H9 (cell line): ENCODE measurements around the gene TMEM59L. TPM values are rescaled to one million over a fixed set of nuclear protein-coding genes. Genes with fewer than 3 reads are reported as not detected.

Experiments used
- DNase-seq: peaks from one replicate; pipeline ENCODE4 v3.0.0-alpha.2; 2017
- H2AFZ ChIP-seq: one replicate; pipeline ENCODE4 v1.6.1; 2013; ENCODE audit warnings: mild to moderate bottlenecking, low read length, control low read depth, moderate library complexity
- H2AK5ac ChIP-seq: 2 replicates; pipeline ENCODE4 v1.6.1; 2013; ENCODE audit warnings: low read length, control low read depth, mixed read lengths; ENCODE audit not compliant: insufficient read length
- H2BK120ac ChIP-seq: one replicate; pipeline ENCODE4 v1.6.1; 2013; ENCODE audit warnings: low read depth, mild to moderate bottlenecking, low read length, control low read depth, inconsistent platforms; ENCODE audit not compliant: poor library complexity, severe bottlenecking
- H2BK12ac ChIP-seq: 2 replicates; pipeline ENCODE4 v1.6.1; 2013; ENCODE audit warnings: low read length, control low read depth, mixed read lengths, low read depth; ENCODE audit not compliant: insufficient read length
- H2BK15ac ChIP-seq: 2 replicates; pipeline ENCODE4 v1.6.1; 2013; ENCODE audit warnings: low read depth, low read length, control low read depth
- H2BK20ac ChIP-seq: one replicate; pipeline ENCODE4 v1.6.1; 2013; ENCODE audit warnings: low read depth, mild to moderate bottlenecking, low read length, control low read depth, inconsistent platforms; ENCODE audit not compliant: poor library complexity, severe bottlenecking
- H2BK5ac ChIP-seq: 2 replicates; pipeline ENCODE4 v1.6.1; 2013; ENCODE audit warnings: low read length, control low read depth, mixed read lengths; ENCODE audit not compliant: insufficient read length
- H3K14ac ChIP-seq: 2 replicates; pipeline ENCODE4 v1.6.1; 2013; ENCODE audit warnings: low read length, control low read depth; ENCODE audit not compliant: insufficient read depth
- H3K18ac ChIP-seq: 2 replicates; pipeline ENCODE4 v1.6.1; 2013; ENCODE audit warnings: low read depth, mild to moderate bottlenecking, mixed read lengths, low read length, control low read depth; ENCODE audit not compliant: insufficient read length
- H3K23ac ChIP-seq: 2 replicates; pipeline ENCODE4 v1.6.1; 2013; ENCODE audit warnings: low read length, control low read depth, mixed read lengths, low read depth; ENCODE audit not compliant: insufficient read length
- H3K23me2 ChIP-seq: 2 replicates; pipeline ENCODE4 v1.6.1; 2013; ENCODE audit warnings: low read depth, mild to moderate bottlenecking, mixed read lengths, low read length, control low read depth; ENCODE audit not compliant: insufficient read length, poor library complexity, severe bottlenecking
- H3K27ac ChIP-seq: 2 replicates; pipeline ENCODE4 v1.5.1; 2013; ENCODE audit warnings: low read length, control low read depth, mixed read lengths, low read depth; ENCODE audit not compliant: insufficient read length
- H3K27me3 ChIP-seq: 2 replicates; pipeline ENCODE4 v1.6.1; 2013; ENCODE audit warnings: low read length, control low read depth, inconsistent platforms; ENCODE audit not compliant: insufficient read depth
- H3K4ac ChIP-seq: 2 replicates; pipeline ENCODE4 v1.6.1; 2013; ENCODE audit warnings: low read depth, mild to moderate bottlenecking, control low read depth, inconsistent platforms, low read length, moderate library complexity
- H3K4me1 ChIP-seq: 2 replicates; pipeline ENCODE4 v1.6.1; 2013; ENCODE audit warnings: low read length, control low read depth, inconsistent platforms; ENCODE audit not compliant: insufficient read depth
- H3K4me2 ChIP-seq: 2 replicates; pipeline ENCODE4 v1.6.1; 2013; ENCODE audit warnings: low read length, control low read depth, mixed read lengths; ENCODE audit not compliant: insufficient read length, insufficient read depth
- H3K56ac ChIP-seq: 2 replicates; pipeline ENCODE4 v1.6.1; 2013; ENCODE audit warnings: low read depth, mild to moderate bottlenecking, mixed read lengths, low read length, control low read depth; ENCODE audit not compliant: insufficient read length
- H3K79me1 ChIP-seq: 2 replicates; pipeline ENCODE4 v1.6.1; 2013; ENCODE audit warnings: low read depth, mild to moderate bottlenecking, moderate library complexity, low read length, control low read depth, inconsistent platforms; ENCODE audit not compliant: insufficient read depth, poor library complexity, severe bottlenecking
- H3K79me2 ChIP-seq: 2 replicates; pipeline ENCODE4 v1.6.1; 2013; ENCODE audit warnings: low read length, control low read depth, inconsistent platforms; ENCODE audit not compliant: insufficient read depth
- H3K9ac ChIP-seq: 2 replicates; pipeline ENCODE4 v1.6.1; 2013; ENCODE audit warnings: low read length, control low read depth, mixed read lengths; ENCODE audit not compliant: insufficient read length; ENCODE audit errors: extremely low read depth
- H3K9me3 ChIP-seq: one replicate; pipeline ENCODE4 v1.6.1; 2013; ENCODE audit warnings: low read depth, low read length, inconsistent platforms; ENCODE audit not compliant: control insufficient read depth
- H3T11ph ChIP-seq: one replicate; pipeline ENCODE4 v1.6.1; 2013; ENCODE audit warnings: mild to moderate bottlenecking, low read length, control low read depth, inconsistent platforms
- H4K20me1 ChIP-seq: one replicate; pipeline ENCODE4 v1.6.1; 2013; ENCODE audit not compliant: control insufficient read depth, insufficient read length, insufficient read depth
- H4K5ac ChIP-seq: 2 replicates; pipeline ENCODE4 v1.6.1; 2013; ENCODE audit warnings: low read depth, mild to moderate bottlenecking, mixed read lengths, low read length, control low read depth; ENCODE audit not compliant: insufficient read length
- H4K8ac ChIP-seq: replicated peaks from 2 replicates; pipeline ENCODE4 v1.6.1; 2013; ENCODE audit warnings: low read length, control low read depth, mixed read lengths, low read depth; ENCODE audit not compliant: insufficient read length
- H4K91ac ChIP-seq: 2 replicates; pipeline ENCODE4 v1.6.1; 2013; ENCODE audit warnings: low read depth, mild to moderate bottlenecking, moderate library complexity, mixed read lengths, low read length, control low read depth; ENCODE audit not compliant: insufficient read length
- H3K27ac Mint-ChIP-seq, 3 experiments: 2 replicates in 2 of 3; 3 replicates in 1 of 3; pipeline ENCODE4 v1.8.0; 2020 to 2021; ENCODE audit warnings: mixed read lengths in 3 of 3, mild to moderate bottlenecking in 1 of 3, moderate library complexity in 1 of 3
- H3K27me3 Mint-ChIP-seq: 2 replicates; pipeline ENCODE4 v1.8.0; 2021; ENCODE audit warnings: low read depth, mild to moderate bottlenecking, moderate library complexity, mixed read lengths
- H3K36me3 Mint-ChIP-seq, 3 experiments: 2 replicates in 2 of 3; 3 replicates in 1 of 3; pipeline ENCODE4 v1.8.0; 2020 to 2021; ENCODE audit warnings: low read depth in 3 of 3, mixed read lengths in 3 of 3; ENCODE audit not compliant: insufficient read depth in 1 of 3
- H3K4me1 Mint-ChIP-seq, 2 experiments: 2 replicates each; pipeline ENCODE4 v1.8.0; 2020; ENCODE audit warnings: mixed read lengths in 2 of 2
- H3K4me3 Mint-ChIP-seq, 2 experiments: 2 replicates in 1 of 2; 3 replicates in 1 of 2; pipeline ENCODE4 v1.8.0; 2020 to 2021; ENCODE audit warnings: mild to moderate bottlenecking in 2 of 2, mixed read lengths in 2 of 2, moderate library complexity in 1 of 2
- H3K9me3 Mint-ChIP-seq, 2 experiments: 2 replicates in 1 of 2; 3 replicates in 1 of 2; pipeline ENCODE4 v1.8.0; 2020; ENCODE audit warnings: mild to moderate bottlenecking in 2 of 2, mixed read lengths in 2 of 2, moderate library complexity in 1 of 2
- WGBS: extraction: QIAGEN DNeasy Blood & Tissue Kit; methylation state at CpG from one replicate; pipeline ENCODE4 v1.1.7; 2013; ENCODE audit warnings: missing lambda C conversion rate, low lambda C conversion rate, mixed read lengths; ENCODE audit not compliant: insufficient read length; ENCODE audit errors: extremely low coverage; 5-methylcytosine and 5-hydroxymethylcytosine counted together
- total RNA-seq: library from RNA; stranded (reverse); gene quantifications from 2 replicates; pipeline ENCODE4 v1.2.1, GENCODE V29; 2021
- TF ChIP-seq, protein P1 (sequence below): fragments of 200-600 bp; sonication (generic); conservative IDR thresholded peaks from 3 replicates; pipeline ENCODE4 v1.8.0; 2021; ENCODE audit warnings: antibody characterized with exemption, mild to moderate bottlenecking

The TMEM59L gene
- total RNA-seq, 1 experiment from 2014 or later, result 12.0 TPM

DNA sequence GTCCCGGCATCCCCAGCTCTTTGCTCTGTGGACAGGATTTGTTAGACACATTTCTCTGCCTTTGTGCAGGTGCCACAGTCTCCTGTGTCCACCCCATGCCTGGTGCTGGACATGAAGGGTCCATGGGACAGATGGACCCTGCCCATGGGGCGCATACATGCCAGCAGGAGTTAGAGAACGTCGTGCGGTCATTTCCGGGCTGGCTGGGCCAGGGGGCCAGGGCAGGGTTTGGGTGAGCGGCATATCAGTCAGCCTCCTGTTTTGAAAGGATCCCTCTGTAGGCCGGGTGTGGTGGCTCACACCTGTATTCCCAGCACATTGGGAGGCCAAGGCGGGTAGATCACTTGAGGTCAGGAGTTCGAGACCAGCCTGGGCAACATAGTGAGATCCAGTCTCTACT, 35.1 kb downstream of the TMEM59L start:
- TF ChIP-seq, protein P1, sequence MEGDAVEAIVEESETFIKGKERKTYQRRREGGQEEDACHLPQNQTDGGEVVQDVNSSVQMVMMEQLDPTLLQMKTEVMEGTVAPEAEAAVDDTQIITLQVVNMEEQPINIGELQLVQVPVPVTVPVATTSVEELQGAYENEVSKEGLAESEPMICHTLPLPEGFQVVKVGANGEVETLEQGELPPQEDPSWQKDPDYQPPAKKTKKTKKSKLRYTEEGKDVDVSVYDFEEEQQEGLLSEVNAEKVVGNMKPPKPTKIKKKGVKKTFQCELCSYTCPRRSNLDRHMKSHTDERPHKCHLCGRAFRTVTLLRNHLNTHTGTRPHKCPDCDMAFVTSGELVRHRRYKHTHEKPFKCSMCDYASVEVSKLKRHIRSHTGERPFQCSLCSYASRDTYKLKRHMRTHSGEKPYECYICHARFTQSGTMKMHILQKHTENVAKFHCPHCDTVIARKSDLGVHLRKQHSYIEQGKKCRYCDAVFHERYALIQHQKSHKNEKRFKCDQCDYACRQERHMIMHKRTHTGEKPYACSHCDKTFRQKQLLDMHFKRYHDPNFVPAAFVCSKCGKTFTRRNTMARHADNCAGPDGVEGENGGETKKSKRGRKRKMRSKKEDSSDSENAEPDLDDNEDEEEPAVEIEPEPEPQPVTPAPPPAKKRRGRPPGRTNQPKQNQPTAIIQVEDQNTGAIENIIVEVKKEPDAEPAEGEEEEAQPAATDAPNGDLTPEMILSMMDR, result no peak
- no peak overlapping the region for H2AK5ac ChIP-seq
- no peaks in the 10 kb centered on the region for H3K79me2 ChIP-seq
- H3K23ac ChIP-seq, result no peak overlapping the region
- H3K9ac ChIP-seq, result no peak overlapping the region
- H3K18ac ChIP-seq, result no peak overlapping the region
- H3K4ac ChIP-seq, result no peak overlapping the region
- peaks cover 0 to 2% (median 2%) of the 10 kb centered on the region in 3 experiments; a peak in 1 of 7 replicates for H3K36me3 Mint-ChIP-seq
- H2BK12ac ChIP-seq, result no peak overlapping the region
- no peaks in the 10 kb centered on the region for H3K9me3 Mint-ChIP-seq
- no peak overlapping the region for H4K8ac ChIP-seq
- H3T11ph ChIP-seq, result no peak overlapping the region
- no peaks in the 10 kb centered on the region; the same call in 1 of the 2 replicates for H3K4me1 ChIP-seq
- H4K91ac ChIP-seq, result no peak overlapping the region
- no peaks in the 10 kb centered on the region for H4K20me1 ChIP-seq
- H3K27me3 Mint-ChIP-seq, result peaks cover 2% of the 10 kb centered on the region
- no peaks in the 10 kb centered on the region for H3K23me2 ChIP-seq
- H3K27ac Mint-ChIP-seq, result no peak overlapping the region
- H3K56ac ChIP-seq, result no peak overlapping the region
- no peaks in the 10 kb centered on the region for H3K27me3 ChIP-seq
- H3K14ac ChIP-seq, result no peak overlapping the region
- no CpG with 5 or more reads among the region's 10 CpGs for WGBS
- H4K5ac ChIP-seq, result no peak overlapping the region
- H2BK15ac ChIP-seq, result no peak overlapping the region
- DNase-seq, result no peak
- H3K79me1 ChIP-seq, result no peaks in the 10 kb centered on the region
- H3K9me3 ChIP-seq, result no peaks in the 10 kb centered on the region
- H3K27ac ChIP-seq, result no peak overlapping the region
- no peak overlapping the region for H2BK5ac ChIP-seq
- no peak overlapping the region for H3K4me2 ChIP-seq
- 0 out of 5 replicates have a peak overlapping the region, but pooled peaks of 1 of the 2 experiments have one; percentile 32 for H3K4me3 Mint-ChIP-seq
- H3K4me1 Mint-ChIP-seq, result peaks cover 39 to 54% of the 10 kb centered on the region in 2 experiments
- H2BK20ac ChIP-seq, result no peak overlapping the region
- no peak overlapping the region for H2BK120ac ChIP-seq
- no peak overlapping the region for H2AFZ ChIP-seq
